Endothelial cell of umbilical vein (primary cell): ENCODE results near the gene BABAM1. TPM values are rescaled to one million over a fixed set of nuclear protein-coding genes. Genes with fewer than 3 reads are reported as not detected.

ENCODE experiments used
- BruUV-seq: library from RNA; stranded (reverse); fragments of 400-500 nt; replicated peaks from 2 replicates; lab custom pipeline; 2021; lab: Mats Ljungman, UMichigan
- CTCF ChIA-PET: fragments of 300-600, 350-600 bp; sonication (Branson Sonifier 250); formaldehyde crosslinking; loops from one replicate; lab custom pipeline; 2021; ENCODE audit warnings: antibody characterized with exemption, inconsistent platforms; lab: Charles Lee
- POLR2A ChIA-PET: fragments of 300-600, 350-600 bp; sonication (Branson Sonifier 250); formaldehyde crosslinking; loops from one replicate; lab custom pipeline; 2021; ENCODE audit warnings: antibody characterized with exemption, inconsistent platforms; lab: Charles Lee
- DNase-seq: peaks from one replicate; pipeline ENCODE4 v3.0.0-alpha.2; 2011; ENCODE audit warnings: low read depth, low spot score
- FAIRE-seq: peaks from 2 replicates; lab custom pipeline; 2011; peaks lifted over from hg19 to GRCh38; lab: Jason Lieb, UNC
- H2AFZ ChIP-seq: 2 replicates; pipeline ENCODE4 v1.6.0; 2012; ENCODE audit warnings: low read depth, low read length, control low read depth, inconsistent platforms
- H3K27ac ChIP-seq: 2 replicates; pipeline ENCODE4 v1.5.1; 2011; ENCODE audit warnings: low read depth, mild to moderate bottlenecking, control low read depth, low read length, moderate library complexity; ENCODE audit not compliant: insufficient read depth
- H3K27me3 ChIP-seq, 2 experiments: 2 replicates each; pipeline versions ENCODE4 v1.6.0 to v1.6.1; 2011; ENCODE audit warnings: low read length in 2 of 2, mixed read lengths in 1 of 2; ENCODE audit not compliant: control insufficient read depth in 2 of 2, insufficient read depth in 2 of 2
- H3K36me3 ChIP-seq, 2 experiments: 2 replicates in 1 of 2; 3 replicates in 1 of 2; pipeline ENCODE4 v1.5.1; 2011; ENCODE audit warnings: low read length in 2 of 2, mild to moderate bottlenecking in 1 of 2, moderate library complexity in 1 of 2; ENCODE audit not compliant: control insufficient read depth in 2 of 2, insufficient read depth in 2 of 2; ENCODE audit errors: extremely low read depth in 1 of 2
- H3K4me1 ChIP-seq: 3 replicates; pipeline ENCODE4 v1.5.1; 2011; ENCODE audit warnings: mild to moderate bottlenecking, low read length; ENCODE audit not compliant: control insufficient read depth, insufficient read depth; ENCODE audit errors: extremely low read depth
- H3K4me2 ChIP-seq: 2 replicates; pipeline ENCODE4 v1.6.1; 2011; ENCODE audit warnings: low read length, control low read depth, mixed read lengths; ENCODE audit not compliant: insufficient read depth
- H3K4me3 ChIP-seq, 3 experiments: fragments of 200-600 bp in 1 of 3; sonication (generic), shearing (Covaris generic) in 1 of 3; replicated peaks in 1 of 3; 2 replicates each; pipeline ENCODE4 v1.5.1; 2011 to 2016; ENCODE audit warnings: control low read depth in 3 of 3, low read length in 3 of 3, mild to moderate bottlenecking in 2 of 3, inconsistent platforms in 1 of 3, low read depth in 1 of 3, moderate library complexity in 1 of 3; ENCODE audit not compliant: insufficient read depth in 1 of 3
- H3K79me2 ChIP-seq: 2 replicates; pipeline ENCODE4 v1.6.0; 2012; ENCODE audit warnings: low read length, inconsistent platforms; ENCODE audit not compliant: control insufficient read depth, insufficient read depth
- H3K9ac ChIP-seq: replicated peaks from 2 replicates; pipeline ENCODE3; 2011; ENCODE audit warnings: low read length, control low read depth; ENCODE audit not compliant: insufficient read depth; ENCODE audit errors: extremely low read depth
- H3K9me1 ChIP-seq: replicated peaks from 3 replicates; pipeline ENCODE4 v1.6.0; 2011; ENCODE audit warnings: mild to moderate bottlenecking, low read length; ENCODE audit not compliant: control insufficient read depth, insufficient read depth; ENCODE audit errors: extremely low read depth
- H3K9me3 ChIP-seq: replicated peaks from 2 replicates; pipeline ENCODE4 v1.5.1; 2012; ENCODE audit warnings: low read length, inconsistent platforms; ENCODE audit not compliant: control insufficient read depth, insufficient read depth
- H4K20me1 ChIP-seq: replicated peaks from 2 replicates; pipeline ENCODE3; 2011; ENCODE audit warnings: mild to moderate bottlenecking, low read length; ENCODE audit not compliant: control insufficient read depth, insufficient read depth; ENCODE audit errors: extremely low read depth
- CTCF ChIP-seq, 2 donors: IDR thresholded peaks; 1 replicate in 1 of 2; 2 replicates in 1 of 2; pipeline ENCODE4 v1.5.1; 2011; ENCODE audit warnings: low read length in 2 of 2, mild to moderate bottlenecking in 2 of 2, moderate library complexity in 2 of 2, control low read depth in 1 of 2, inconsistent platforms in 1 of 2, low read depth in 1 of 2; ENCODE audit not compliant: insufficient read depth in 1 of 2; ENCODE audit errors: extremely low read depth in 1 of 2
- EZH2 ChIP-seq: IDR thresholded peaks from 2 replicates; pipeline ENCODE4 v1.6.1; 2012; ENCODE audit warnings: borderline replicate concordance, low read depth, mild to moderate bottlenecking, moderate library complexity, low read length, inconsistent platforms; ENCODE audit not compliant: severe bottlenecking
- FOS ChIP-seq: IDR thresholded peaks from 2 replicates; pipeline ENCODE4 v1.6.1; 2011; ENCODE audit warnings: mild to moderate bottlenecking, low read length, moderate library complexity, borderline replicate concordance; ENCODE audit not compliant: insufficient read depth
- GATA2 ChIP-seq: IDR thresholded peaks from 2 replicates; pipeline ENCODE4 v1.7.0; 2011; ENCODE audit warnings: low read depth, mild to moderate bottlenecking, moderate library complexity, mixed read lengths, low read length; ENCODE audit not compliant: insufficient read length, insufficient read depth
- JUN ChIP-seq: IDR thresholded peaks from 2 replicates; pipeline ENCODE4 v1.6.1; 2011; ENCODE audit warnings: borderline replicate concordance, low read depth; ENCODE audit not compliant: insufficient read length, insufficient read depth
- MAX ChIP-seq: IDR thresholded peaks from 2 replicates; pipeline ENCODE4 v1.6.1; 2011; ENCODE audit not compliant: insufficient read depth, insufficient read length
- MYC ChIP-seq: IDR thresholded peaks from one replicate; pipeline ENCODE4 v1.6.1; 2011; ENCODE audit warnings: mild to moderate bottlenecking, low read depth, low read length
- POLR2A ChIP-seq: IDR thresholded peaks from 2 replicates; pipeline ENCODE4 v1.6.1; 2012; ENCODE audit warnings: low read depth, mild to moderate bottlenecking, control low read depth, low read length
- POLR2AphosphoS5 ChIP-seq: IDR thresholded peaks from 2 replicates; pipeline ENCODE4 v1.6.1; 2012; ENCODE audit warnings: low read depth, mild to moderate bottlenecking, control low read depth, low read length, moderate library complexity; ENCODE audit not compliant: insufficient read depth
- dilution Hi-C: fragments of 300-500 bp; cut with MboI; formaldehyde crosslinking; loops from one replicate; pipeline ENCODE4 v1.15.0; 2019; ENCODE audit warnings: low sequenced_read_pairs; ENCODE audit not compliant: extremely low pct_ligation_motif_present
- intact Hi-C: fragments of 100-400 bp; cut with micrococcal nuclease; formaldehyde crosslinking; loops from one replicate; pipeline ENCODE4 v1.10.0; 2022
- polyA plus RNA-seq, 4 experiments: library from polyadenylated mRNA; depleted of rRNA in 3 of 4; stranded (reverse) in 3 of 4; unstranded in 1 of 4; fragments of >200 nt; gene quantifications; 2 replicates each; pipeline versions ENCODE4 v1.2.1 to v1.2.3, GENCODE V29; 2011 to 2012; ENCODE audit warnings: missing spikeins in 1 of 4
- total RNA-seq: library from RNA; stranded (reverse); gene quantifications from 2 replicates; pipeline ENCODE4 v1.2.3, GENCODE V29; 2021

Gene BABAM1
- total and polyA plus RNA-seq, 2 donors (not counting 3 experiments of a cell fraction or from before 2014, with no cell fraction given): 118 to 140 TPM

GRCh38 chr19:17286263-17286662 lies 19.0 kb downstream of the BABAM1 start:
- dilution Hi-C loops (no loop called here), intact Hi-C loops (no loop called here)
- TF ChIP-seq CTCF (IDR thresholded peaks at IDR 0.05; ENCODE audit: extremely low read depth in 1 of 2, insufficient read depth in 1 of 2, low read depth in 1 of 2, low read length in 2 of 2) (no peak), POLR2A (no peak), MYC (no peak), FOS (no peak), GATA2 (no peak), JUN (no peak), POLR2AphosphoS5 (no peak), EZH2 (no peak), MAX (no peak)
- ChIA-PET CTCF (no interaction called here), POLR2A (no interaction called here)
- Histone ChIP-seq H3K4me2 (no peak overlapping the region), H3K4me3 (no peak overlapping the region), H3K36me3 (no peaks in the 10 kb centered on the region), H3K9me3 (no peaks in the 10 kb centered on the region), H3K27me3 (no peaks in the 10 kb centered on the region), H3K79me2 (no peaks in the 10 kb centered on the region), H2AFZ (no peak overlapping the region), H3K27ac (no peak overlapping the region), H3K9ac (no peak overlapping the region), H3K9me1 (no peaks in the 10 kb centered on the region), H3K4me1 (peaks cover 10% of the 10 kb centered on the region), H4K20me1 (no peaks in the 10 kb centered on the region)
- DNase-seq (no peak), FAIRE-seq (no peak)
- no TSS peak for BruUV-seq
